CD1c-positive myeloid dendritic cell (primary cell): ENCODE data around the gene RELB.
"Not testable (repeated sequence)": the region's sequence is repeated elsewhere in the genome, so short reads cannot be mapped to it uniquely, and the experiment has no call there.

ENCODE experiments used
- DNase-seq: peaks from one replicate; pipeline ENCODE4 v3.0.0-alpha.2; 2016; ENCODE audit errors: extremely low spot score

The RELB gene, protein sequence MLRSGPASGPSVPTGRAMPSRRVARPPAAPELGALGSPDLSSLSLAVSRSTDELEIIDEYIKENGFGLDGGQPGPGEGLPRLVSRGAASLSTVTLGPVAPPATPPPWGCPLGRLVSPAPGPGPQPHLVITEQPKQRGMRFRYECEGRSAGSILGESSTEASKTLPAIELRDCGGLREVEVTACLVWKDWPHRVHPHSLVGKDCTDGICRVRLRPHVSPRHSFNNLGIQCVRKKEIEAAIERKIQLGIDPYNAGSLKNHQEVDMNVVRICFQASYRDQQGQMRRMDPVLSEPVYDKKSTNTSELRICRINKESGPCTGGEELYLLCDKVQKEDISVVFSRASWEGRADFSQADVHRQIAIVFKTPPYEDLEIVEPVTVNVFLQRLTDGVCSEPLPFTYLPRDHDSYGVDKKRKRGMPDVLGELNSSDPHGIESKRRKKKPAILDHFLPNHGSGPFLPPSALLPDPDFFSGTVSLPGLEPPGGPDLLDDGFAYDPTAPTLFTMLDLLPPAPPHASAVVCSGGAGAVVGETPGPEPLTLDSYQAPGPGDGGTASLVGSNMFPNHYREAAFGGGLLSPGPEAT

DNA sequence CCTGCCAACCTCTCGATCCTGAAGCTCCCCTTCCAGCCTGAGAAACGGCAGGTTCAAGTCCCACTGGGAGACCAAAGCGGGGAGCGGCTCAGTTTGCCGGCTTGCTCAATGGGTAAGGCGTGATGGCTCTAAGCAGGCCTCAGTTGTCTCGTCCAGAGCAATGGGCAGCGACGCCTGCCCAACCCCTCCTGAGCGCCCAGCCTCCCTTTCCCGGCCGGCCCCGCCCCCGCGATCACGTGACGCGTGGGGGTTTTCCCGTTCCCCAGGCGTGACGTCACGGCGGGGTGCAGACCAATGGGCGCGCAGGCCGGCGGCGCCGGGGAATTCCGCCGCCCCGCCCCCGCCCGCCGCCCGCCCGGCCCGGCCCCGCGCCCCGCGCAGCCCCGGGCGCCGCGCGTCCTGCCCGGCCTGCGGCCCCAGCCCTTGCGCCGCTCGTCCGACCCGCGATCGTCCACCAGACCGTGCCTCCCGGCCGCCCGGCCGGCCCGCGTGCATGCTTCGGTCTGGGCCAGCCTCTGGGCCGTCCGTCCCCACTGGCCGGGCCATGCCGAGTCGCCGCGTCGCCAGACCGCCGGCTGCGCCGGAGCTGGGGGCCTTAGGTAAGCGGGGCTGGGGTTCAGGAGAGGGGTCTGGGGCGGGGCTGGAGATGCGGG is at the start of gene RELB:
TSS of gene RELB (plus strand) at position 378 of the 653 bp plus-strand sequence. CDS start at position 494, 116 bp downstream.
- DNase-seq, result peak; percentile 98

DNA sequence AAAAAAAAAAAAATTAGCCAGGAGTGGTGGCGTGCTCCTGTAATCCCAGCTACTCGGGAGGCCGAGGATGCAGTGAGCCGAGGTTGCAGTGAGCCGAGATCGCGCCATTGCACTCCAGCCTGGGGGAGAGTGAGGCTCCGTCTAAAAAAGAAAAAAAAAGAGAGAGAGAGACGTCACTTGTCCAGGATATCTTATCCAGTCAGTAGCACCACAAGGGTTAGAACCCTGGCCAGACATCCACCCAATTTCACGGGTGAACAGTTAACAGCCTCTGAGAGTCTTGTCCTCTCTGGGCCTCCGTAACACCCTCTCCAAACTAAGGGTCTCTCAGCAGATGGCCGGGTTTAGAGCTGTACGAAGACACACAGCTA is 47.0 kb upstream of the RELB start:
- DNase-seq, result no peak

DNA sequence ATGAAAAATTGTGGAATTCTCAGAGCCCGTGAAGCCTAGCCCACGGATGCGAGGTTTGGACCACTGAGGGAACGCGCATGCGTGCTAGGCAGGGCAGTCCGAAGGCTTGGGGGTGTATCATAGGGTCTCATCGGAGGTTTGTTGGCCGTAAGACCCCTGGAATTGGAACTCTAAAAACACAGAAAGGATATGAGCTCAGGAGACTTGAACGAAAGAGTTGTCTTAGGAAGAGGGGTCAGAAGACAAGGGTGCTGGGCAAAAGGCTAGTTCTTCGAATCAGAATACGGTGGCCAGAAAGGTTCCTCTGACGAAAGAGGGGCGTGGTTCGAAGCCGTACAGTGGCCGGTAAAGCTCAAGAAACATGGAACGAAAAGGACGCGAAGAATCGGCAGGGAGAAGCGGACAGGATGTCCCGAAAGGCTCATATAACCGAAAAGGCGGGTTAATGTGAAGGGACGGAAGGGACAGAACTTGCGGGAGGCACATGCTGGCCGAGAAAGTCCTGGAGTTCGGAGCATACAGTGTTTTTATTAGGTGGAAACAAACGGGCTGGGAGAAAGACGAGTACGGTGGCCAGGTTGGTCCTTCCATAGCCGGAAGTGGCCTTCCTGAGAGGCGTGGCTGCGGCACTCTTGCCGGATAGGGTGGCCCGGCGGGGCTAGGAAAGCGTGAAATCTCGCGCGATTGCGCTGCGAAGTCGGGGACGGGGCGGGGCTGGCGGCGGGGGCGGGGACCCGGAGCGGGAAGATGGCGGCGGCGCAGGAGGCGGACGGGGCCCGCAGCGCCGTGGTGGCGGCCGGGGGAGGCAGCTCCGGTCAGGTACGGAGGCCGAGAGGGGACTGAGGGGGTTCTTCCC is 46.4 kb upstream of the RELB start, which contains the start of gene CLPTM1:
TSS of gene CLPTM1 (plus strand) at position 732 of the 856 bp plus-strand sequence. CDS start at position 748, 16 bp downstream.
- DNase-seq, result peak; percentile 98

DNA sequence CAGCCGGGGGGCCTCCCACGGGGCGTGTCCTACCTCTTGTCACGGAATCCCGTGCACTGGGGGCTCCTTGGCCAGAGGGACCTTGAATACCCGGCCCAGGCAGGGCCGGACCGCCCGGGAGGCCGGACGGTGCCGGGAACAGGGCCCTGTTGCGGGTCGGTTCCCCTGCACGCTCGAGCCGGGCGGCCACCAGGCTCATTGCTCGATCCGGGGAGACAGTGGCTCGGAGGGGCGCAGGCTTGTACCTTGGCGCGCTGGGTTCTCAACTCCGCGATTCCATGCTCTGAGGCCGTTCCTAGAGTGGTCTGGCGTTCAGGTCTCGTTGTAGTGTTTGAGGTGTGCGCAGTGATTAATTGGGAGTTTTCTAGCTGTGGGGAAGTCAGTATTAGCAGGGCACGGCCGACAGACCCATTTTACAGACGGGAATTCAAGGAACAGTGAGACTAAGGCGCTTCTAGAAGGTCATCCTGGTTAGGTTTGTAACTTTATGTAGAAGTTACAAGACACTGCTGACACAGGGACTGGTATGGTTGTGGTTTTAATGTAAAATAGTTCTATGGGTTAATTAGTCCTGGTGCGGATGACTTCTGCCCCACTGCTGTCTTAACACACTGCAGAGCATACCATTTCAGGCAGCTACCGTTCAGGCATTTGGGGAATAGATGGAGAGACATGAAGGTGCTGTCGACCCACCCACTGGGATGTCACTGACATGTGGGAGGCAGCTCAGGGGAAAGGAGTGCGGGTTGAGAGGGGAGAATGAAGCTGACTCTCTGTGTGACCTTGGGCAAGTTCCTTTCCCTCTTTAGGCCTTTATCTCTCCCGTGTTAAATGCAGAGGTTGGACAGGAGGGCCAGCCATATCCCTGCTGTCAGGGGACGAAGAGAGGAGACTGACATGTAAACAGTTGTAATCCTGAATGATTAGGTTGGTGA is 45.5 kb upstream of the RELB start:
- DNase-seq, result no peak

DNA sequence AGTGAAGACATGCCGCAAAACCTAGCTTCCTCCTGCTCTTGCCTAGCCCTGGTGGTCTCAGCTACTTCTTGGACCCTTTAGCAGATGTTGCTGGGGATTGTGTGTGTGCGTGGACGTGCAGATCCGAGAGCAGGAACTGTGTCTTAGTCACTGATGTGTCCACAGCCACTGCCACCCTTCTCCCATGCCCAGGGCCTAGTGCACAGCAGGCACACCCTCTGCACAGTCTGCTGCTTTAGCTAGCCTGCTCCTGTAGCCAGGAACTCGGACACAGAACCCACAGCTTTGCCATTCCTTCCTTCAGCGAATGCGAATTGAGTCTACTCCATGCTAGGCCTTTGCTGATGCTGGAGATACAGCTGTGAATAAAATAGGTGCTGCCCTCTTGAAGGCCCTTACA is 43.7 kb upstream of the RELB start:
- no peak for DNase-seq

DNA sequence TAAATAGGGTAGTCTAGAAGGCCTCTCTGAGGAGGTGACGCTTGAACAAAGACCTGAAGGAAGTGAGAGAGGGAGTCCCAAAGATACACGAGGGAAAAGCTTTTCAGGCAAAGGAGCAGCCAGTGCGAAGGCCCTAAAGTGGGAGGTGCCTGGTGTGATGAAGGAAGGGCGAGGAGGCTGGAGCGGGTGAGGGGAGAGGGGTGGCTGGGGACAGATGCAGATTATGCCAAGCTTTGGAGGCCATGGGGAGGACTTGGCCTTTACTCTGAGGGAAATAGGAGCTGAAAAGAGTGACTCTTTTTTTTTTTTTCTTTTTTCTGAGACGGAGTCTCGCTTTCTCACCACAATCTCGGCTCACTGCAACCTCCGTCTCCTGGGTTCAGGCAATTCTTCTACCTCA is 43.2 kb upstream of the RELB start:
- DNase-seq, result no peak

DNA sequence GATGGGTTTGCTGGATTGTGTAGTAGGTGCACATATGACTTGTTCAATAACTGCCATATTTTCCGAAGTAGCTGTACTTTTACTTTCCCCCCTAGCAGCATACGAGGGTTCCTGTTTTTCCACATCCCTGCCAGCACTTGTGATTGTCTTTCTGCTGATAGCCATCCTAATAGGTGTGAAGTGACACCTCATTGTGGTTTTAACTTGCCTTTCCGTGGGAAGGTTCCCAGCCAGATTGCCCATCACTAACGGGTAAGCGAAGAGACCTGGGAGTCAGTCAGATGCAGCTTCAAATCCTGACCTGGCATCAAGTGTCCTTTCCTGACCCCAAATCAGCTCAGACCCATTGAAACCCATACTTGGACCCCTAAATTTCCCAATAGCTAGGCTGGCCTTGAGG is 41.6 kb upstream of the RELB start:
- no peak for DNase-seq

DNA sequence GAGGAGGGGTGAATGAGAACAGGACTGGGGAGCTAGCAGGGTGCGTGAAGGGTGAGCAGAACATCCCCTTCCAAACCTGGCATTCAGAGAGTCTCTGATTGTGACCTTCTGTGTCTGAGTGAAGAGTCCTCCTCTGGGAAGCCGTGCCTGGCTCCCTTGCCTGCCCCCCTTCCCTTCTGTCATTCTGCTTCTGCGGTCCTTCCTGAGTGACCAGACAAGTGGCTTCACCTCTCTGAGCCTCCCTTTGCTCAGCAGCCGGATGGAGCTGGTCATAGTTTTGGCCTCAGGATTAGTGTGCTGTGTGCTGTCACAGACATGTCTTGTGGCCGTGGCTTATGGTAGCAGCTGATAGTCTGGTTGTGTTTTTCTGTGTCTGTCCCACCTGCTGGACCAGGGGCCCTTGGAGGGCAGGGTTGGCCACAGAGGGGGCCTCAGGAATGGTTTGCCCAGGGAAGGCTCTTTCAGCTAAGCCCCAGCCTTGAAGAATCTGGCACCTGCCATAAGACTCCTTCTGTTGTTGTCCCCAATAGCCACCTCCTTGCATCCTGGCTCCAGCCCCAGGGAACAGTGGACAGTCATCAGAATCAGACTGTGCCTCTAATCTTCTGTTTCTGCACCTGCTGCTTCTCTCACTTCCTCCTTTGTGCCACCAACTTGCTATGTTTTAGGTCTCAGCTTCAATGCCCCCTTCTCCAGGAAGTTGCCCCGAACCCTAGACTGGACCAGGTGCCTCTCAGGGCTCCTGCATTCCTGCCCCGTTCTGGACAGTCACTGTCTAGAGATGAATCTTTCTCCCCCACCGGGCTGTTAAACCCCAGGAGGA is 40.1 kb upstream of the RELB start:
- no peak for DNase-seq

DNA sequence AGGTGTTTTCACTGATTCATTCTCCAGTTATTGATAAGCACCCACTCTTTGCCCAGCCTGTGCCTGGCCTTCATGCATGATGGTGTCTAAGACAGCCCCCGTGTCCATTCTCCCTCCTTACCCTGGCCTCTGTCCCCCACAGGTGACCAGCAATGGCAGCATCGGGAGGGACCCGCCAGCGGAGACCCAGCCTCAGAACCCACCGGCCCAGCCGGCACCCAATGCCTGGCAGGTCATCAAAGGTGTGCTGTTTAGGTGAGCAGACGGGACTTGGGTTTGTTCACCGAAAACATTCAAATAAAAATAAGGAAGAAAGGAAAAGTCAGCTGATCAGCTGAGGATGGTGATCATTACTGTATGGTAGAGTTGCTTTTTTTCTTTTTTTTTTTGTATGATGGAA is 39.4 kb upstream of the RELB start:
- DNase-seq, result no peak

DNA sequence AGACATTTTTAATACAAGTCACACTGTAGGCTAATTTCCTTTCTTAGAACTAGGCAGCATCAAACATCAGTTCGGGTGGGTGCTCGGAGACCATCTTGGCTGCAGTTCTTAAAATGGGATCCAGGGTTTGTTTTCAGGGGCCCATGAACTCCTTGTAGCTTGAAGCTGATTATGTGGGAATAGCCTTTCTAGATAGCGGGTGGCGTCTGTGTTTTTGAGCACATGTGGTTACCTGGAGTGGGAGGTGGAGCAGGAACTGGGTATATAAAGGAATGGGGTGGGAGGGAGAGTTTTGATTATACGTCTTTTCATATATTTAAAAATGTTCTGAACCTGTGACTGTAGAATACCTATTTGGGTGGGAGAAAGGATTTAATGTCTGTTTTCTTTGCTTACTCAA is 33.1 kb upstream of the RELB start:
- no peak for DNase-seq

DNA sequence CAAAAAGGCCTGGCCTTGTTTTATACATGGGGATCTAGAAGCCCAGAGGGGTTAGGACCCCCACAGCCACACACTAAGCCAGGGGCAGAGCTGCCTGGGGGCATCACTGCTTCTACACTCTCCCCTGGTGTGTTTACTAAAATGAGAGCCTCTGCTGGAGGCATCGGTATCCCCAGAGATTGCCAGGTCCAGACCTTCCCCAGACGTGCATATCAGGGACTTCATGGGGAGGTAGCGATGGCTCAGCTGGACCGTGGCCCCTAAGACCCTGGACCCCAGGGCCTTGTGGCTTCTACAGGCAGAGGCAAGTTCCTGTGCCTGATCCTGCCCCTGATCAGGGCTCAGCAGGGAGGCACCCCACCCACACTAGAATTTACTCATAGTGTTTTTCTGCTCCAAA is 32.6 kb upstream of the RELB start:
- DNase-seq, result no peak

DNA sequence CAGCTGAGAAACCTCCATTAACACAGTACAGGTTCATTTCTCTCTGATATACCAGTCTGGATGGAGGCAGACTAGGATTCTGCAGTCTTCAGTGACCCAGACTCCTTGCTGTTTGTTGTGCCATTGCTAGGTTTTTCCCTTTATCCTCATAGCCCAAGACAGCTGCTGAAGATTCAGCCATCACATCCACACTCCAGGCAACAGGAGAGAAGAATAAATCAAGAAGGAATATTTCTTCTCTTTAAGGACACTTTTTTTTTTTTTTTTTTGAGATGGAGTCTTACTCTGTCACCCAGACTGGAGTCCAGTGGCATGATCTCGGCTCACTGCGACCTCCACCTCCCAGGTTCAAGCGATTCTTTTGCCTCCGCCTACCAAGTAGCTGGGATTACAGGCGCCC is 31.8 kb upstream of the RELB start:
- no peak for DNase-seq

DNA sequence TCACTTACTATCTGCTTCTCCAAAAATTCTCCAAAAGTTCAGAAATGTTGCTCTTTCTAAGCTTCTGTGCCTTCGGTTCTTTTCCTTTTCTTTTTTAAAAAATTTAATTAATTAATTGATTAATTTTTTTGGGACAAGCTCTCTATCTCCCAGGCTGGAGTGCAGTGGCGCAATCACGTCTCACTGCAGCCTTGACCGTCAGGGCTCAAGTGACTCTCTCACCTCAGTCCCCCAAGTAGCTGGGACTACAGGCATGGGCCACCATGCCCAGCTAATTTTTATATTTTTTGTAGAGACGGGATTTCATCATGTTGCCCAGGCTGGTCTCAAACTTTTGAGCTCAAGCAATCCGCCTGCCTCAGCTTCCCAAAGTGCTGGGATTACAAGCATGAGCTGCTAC is 29.8 kb upstream of the RELB start:
- DNase-seq, result not testable (repeated sequence)

DNA sequence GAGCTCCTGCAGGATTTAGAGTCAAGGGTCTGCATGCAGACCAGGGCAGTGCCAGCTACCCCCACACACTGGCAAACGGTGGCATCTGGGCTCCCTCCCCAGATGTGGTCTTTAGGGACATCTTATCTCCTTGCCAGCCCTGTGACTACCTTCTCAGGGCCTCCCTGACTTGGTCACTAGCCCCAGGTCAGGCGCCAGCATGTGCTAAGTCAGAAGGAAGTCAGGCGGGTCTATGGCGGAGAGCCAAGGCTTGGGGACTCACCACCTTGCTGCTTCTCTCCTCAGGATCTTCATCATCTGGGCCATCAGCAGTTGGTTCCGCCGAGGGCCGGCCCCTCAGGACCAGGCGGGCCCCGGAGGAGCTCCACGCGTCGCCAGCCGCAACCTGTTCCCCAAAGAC is 28.5 kb upstream of the RELB start:
- no peak for DNase-seq

DNA sequence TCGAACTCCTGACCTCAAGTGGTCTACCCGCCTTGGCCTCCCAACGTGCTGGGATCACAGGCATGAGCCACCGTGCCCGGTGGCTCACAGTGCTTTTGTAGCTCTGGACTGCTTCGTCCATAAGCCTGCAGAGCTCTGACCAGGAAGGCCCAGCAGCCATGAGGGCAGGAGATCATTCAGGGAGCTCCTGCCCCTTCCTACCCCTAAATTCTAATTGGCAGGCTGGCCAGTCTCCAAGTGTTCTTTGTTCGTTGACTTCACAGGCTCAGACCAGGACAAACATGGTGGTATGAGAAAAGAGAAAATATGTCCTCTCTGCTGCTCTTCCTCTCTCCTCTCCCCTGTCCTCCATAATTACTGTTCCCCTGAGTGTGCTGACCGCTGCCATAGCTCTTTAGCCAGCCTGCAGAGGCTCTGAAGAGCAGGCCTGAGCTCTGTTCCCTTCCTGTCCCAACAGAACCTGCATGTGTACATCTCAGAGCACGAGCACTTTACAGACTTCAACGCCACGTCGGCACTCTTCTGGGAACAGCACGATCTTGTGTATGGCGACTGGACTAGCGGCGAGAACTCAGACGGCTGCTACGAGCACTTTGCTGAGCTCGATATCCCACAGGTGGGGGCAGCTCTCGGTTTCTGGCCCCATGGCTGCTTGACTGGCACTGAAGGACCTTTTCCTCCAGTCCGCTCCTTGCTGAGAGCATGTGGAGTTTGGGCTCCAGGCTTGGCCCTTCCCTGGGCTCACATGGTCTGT is 27.1 kb upstream of the RELB start:
- DNase-seq, result no peak

DNA sequence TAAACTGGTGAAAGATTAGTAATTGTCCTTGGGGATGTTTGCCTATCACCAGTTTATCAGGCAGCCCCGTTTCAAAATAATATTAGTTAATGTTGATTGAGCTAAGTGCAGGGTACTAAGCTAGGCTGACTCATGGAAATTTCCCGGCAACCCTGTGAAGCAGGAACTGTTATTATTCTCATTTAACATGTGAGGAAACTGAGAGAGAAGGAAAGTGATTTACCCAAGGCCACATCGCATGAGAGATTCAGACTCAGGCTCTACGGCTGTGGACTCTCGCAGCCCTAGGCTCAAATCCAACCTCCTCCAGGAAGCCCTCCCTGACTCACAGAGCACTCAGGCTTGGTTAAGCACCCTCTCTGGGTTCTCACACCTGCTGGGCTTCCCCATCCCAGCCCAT is 26.4 kb upstream of the RELB start:
- no peak for DNase-seq

DNA sequence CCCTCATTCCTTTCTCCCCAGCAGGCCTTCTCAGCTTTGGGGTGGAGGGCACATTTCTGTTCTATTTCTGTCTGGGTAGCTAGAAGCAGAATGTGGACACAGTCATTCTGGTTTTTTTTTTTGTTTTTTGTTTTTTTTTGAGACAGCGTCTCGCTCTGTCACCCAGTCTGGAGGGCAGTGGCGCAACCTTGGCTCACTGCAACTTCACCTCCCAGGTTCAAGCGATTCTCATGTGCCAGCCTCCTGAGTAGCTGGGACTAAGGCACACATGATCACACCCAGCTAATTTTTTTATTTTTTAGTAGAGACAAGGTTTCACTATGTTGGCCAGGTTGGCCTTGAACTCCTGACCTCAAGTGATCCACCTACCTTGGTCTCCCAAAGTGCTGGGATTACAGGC is 25.8 kb upstream of the RELB start:
- DNase-seq, result no peak

DNA sequence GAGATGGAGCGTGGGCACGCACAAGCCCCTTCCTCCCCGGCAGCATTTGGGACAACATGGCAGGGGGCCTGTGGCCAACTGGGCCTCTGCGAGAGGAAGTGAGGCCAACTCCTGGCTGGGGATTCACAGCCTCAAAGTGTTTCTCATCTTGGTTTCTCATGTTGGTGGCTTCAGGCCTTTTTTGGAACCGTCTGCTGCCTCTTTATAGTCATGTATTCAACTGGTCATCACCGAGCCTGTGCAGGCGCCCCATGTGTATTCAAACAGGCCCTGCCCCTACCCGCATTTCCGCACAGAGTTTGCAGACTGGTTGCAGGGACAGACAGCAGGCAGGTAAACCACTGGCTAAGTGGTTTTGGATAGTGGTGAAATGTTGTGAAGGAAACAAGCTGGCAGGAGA is 17.3 kb upstream of the RELB start:
- no peak for DNase-seq

DNA sequence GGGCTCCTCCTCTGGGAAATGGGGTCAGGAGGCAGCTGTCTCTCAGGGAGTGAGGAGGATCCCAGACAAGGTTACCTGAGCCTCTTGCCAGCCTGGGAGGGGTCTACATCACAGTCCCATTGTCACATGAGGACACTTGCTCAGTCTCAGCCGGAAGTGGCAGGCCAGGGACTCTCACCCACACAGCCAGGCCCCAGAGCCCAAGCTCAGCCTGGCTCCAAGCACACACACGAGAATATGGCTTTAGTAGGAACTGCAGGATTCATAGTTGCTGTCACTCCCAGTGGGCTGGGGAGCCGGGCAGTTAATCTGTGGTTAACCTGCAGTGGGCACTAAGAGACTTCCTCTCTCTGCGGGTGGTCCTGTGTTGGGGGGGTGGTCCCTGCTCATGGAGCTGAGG is 15.8 kb upstream of the RELB start:
- no peak for DNase-seq
